BJ (cell line): ENCODE measurements around the gene MGA. TPM values are rescaled to one million over a fixed set of nuclear protein-coding genes. Genes with fewer than 3 reads are reported as not detected.
A peak's percentile ranks its signal among the peaks of the same experiment; 100 is the strongest.
"Not testable (repeated sequence)": the region's sequence is repeated elsewhere in the genome, so short reads cannot be mapped to it uniquely, and the experiment has no call there.

ENCODE experiments used
- CTCF ChIA-PET: fragments of 350-600 bp; formaldehyde crosslinking; extraction: SDS; loops from one replicate; lab custom pipeline; 2021; ENCODE audit warnings: antibody characterized with exemption, inconsistent platforms; lab: Yijun Ruan, JAX
- POLR2A ChIA-PET: fragments of 300-600 bp; sonication (Branson Sonifier 250); formaldehyde crosslinking; extraction: SDS; loops from one replicate; lab custom pipeline; 2021; ENCODE audit warnings: antibody characterized with exemption; lab: Charles Lee
- DNase-seq: peaks from one replicate; pipeline ENCODE4 v3.0.0-alpha.2; 2011; ENCODE audit warnings: low read depth
- H3K27me3 ChIP-seq: 2 replicates; pipeline ENCODE4 v1.6.0; 2011; ENCODE audit warnings: low read length; ENCODE audit not compliant: control insufficient read depth, insufficient read depth
- H3K36me3 ChIP-seq: 2 replicates; pipeline ENCODE4 v1.5.1; 2011; ENCODE audit warnings: low read length; ENCODE audit not compliant: control insufficient read depth, insufficient read depth
- H3K4me3 ChIP-seq: 2 replicates; pipeline ENCODE4 v1.5.1; 2011; ENCODE audit warnings: low read depth, mild to moderate bottlenecking, control low read depth, low read length
- CTCF ChIP-seq: IDR thresholded peaks from 2 replicates; pipeline ENCODE4 v1.5.1; 2011; ENCODE audit warnings: low read depth, mild to moderate bottlenecking, control low read depth, inconsistent platforms, low read length, moderate library complexity; ENCODE audit not compliant: insufficient read depth
- polyA plus RNA-seq: library from polyadenylated mRNA; depleted of rRNA; stranded (reverse); fragments of >200 nt; gene quantifications from 2 replicates; pipeline ENCODE4 v1.2.3, GENCODE V29; 2011

Gene MGA
- polyA plus RNA-seq, 1 experiment: 4.7 TPM

- ChIA-PET POLR2A (no interaction called here), CTCF (no interaction called here)
- Histone ChIP-seq H3K36me3 (peaks cover 5% of the 10 kb centered on the region), H3K4me3 (no peak overlapping the region), H3K27me3 (no peaks in the 10 kb centered on the region)
- no peak for DNase-seq
- no peak for TF ChIP-seq CTCF
Observed at GRCh38 chr15:41714291-41714690, 54.1 kb downstream of the MGA start.

- ChIA-PET POLR2A (no interaction called here), CTCF (interaction anchor here (1.2 kb wide), 1 partner anchor 12 kb away, joined by 3 read pairs; no protein-coding TSS in a partner anchor)
- TF ChIP-seq CTCF: no peak
- Histone ChIP-seq H3K27me3 (no peaks in the 10 kb centered on the region), H3K36me3 (0 out of 2 replicates have a peak, but pooled peaks cover 1% of the 10 kb centered on the region), H3K4me3 (no peak overlapping the region)
- no peak for DNase-seq
Observed at GRCh38 chr15:41716864-41717263, 56.7 kb downstream of the MGA start.

- peak; percentile 14 for DNase-seq
- POLR2A ChIA-PET: no interaction called here
- CTCF ChIA-PET: interaction anchor here (1.4 kb wide), 1 partner anchor 20 kb away, joined by 3 read pairs; no protein-coding TSS in a partner anchor
Observed at GRCh38 chr15:41727143-41727542, 66.9 kb downstream of the MGA start.

GRCh38 chr15:41728061-41728460 is 67.9 kb downstream of the MGA start:
- H3K36me3 ChIP-seq, POLR2A ChIA-PET, H3K4me3 ChIP-seq, DNase-seq, H3K27me3 ChIP-seq: not testable (repeated sequence)
- CTCF ChIA-PET: interaction anchor here (0.6 to 1.4 kb wide), 4 partner anchors 9 to 262 kb away, joined by 3 read pairs; no protein-coding TSS in a partner anchor

More at GRCh38 chr15:41727143-41727542, 66.9 kb downstream of the MGA start:
- no peak for TF ChIP-seq CTCF
- Histone ChIP-seq H3K27me3 (no peaks in the 10 kb centered on the region), H3K36me3 (no peaks in the 10 kb centered on the region; the same call in 1 of the 2 replicates), H3K4me3 (no peak overlapping the region)

GRCh38 chr15:41730543-41730942 is 70.3 kb downstream of the MGA start:
- no peak for DNase-seq
- Histone ChIP-seq H3K36me3 (no peaks in the 10 kb centered on the region; the same call in 1 of the 2 replicates), H3K27me3 (no peaks in the 10 kb centered on the region), H3K4me3 (no peak overlapping the region)
- TF ChIP-seq CTCF: no peak
- CTCF ChIA-PET: interaction anchor here (1.0 to 1.5 kb wide), 2 partner anchors 126 to 127 kb away, joined by 3 to 4 read pairs; no protein-coding TSS in a partner anchor
- POLR2A ChIA-PET: no interaction called here

GRCh38 chr15:41732483-41732882 is 72.3 kb downstream of the MGA start:
- Histone ChIP-seq H3K36me3 (peaks cover 2% of the 10 kb centered on the region; the same call in 1 of the 2 replicates), H3K4me3 (no peak overlapping the region), H3K27me3 (no peaks in the 10 kb centered on the region)
- no peak for TF ChIP-seq CTCF
- DNase-seq: no peak
- CTCF ChIA-PET: no interaction called here
- POLR2A ChIA-PET: no interaction called here
